GM12878 (cell line): Measurements from ENCODE around the gene CLSTN2. TPM values are rescaled to one million over a fixed set of nuclear protein-coding genes. Genes with fewer than 3 reads are reported as not detected.

Experiments
- ATAC-seq: fragments of 200-7000 bp; cut with Tn5 transposase; 3 replicates; pipeline ENCODE4 v1.9.1; 2020; ENCODE audit warnings: mild to moderate bottlenecking, moderate library complexity
- BruUV-seq: library from RNA; stranded (reverse); fragments of 400-500 nt; replicated peaks from 2 replicates; lab custom pipeline; 2021; lab: Mats Ljungman, UMichigan
- CTCF ChIA-PET: fragments of 300-600 bp; sonication (Branson Sonifier 250); formaldehyde crosslinking; extraction: SDS; loops from one replicate; lab custom pipeline; 2021; ENCODE audit warnings: inconsistent platforms; lab: Yijun Ruan, JAX
- POLR2A ChIA-PET: fragments of 350-600 bp; formaldehyde crosslinking; extraction: SDS; loops from one replicate; lab custom pipeline; 2021; ENCODE audit warnings: inconsistent platforms; lab: Charles Lee
- RAD21 ChIA-PET: fragments of 300-600 bp; sonication (Branson Sonifier 250); formaldehyde crosslinking; loops from one replicate; lab custom pipeline; 2023; ENCODE audit warnings: antibody characterized with exemption; ENCODE audit not compliant: unreplicated experiment; lab: Charles Lee
- SMC1A ChIA-PET: fragments of 300-600 bp; sonication (Branson Sonifier 250); formaldehyde crosslinking; loops from one replicate; lab custom pipeline; 2023; ENCODE audit not compliant: unreplicated experiment, uncharacterized antibody; lab: Charles Lee
- DNase-seq: peaks from one replicate; pipeline ENCODE4 v3.0.0-alpha.2; 2011; ENCODE audit warnings: low read depth, low spot score
- FAIRE-seq: peaks from 3 replicates; lab custom pipeline; 2011; peaks lifted over from hg19 to GRCh38; lab: Jason Lieb, UNC
- H2AFZ ChIP-seq: 2 replicates; pipeline ENCODE4 v1.6.0; 2011; ENCODE audit warnings: low read depth, low read length, control low read depth; ENCODE audit not compliant: control insufficient read depth
- H3K27ac ChIP-seq: 2 replicates; pipeline ENCODE4 v1.5.1; 2011; ENCODE audit warnings: control low read depth; ENCODE audit not compliant: control insufficient read depth, insufficient read depth
- H3K27me3 ChIP-seq, 2 experiments: replicated peaks in 1 of 2; 2 replicates each; pipeline versions ENCODE4 v1.6.0 to v1.6.1; 2011; ENCODE audit warnings: low read length in 1 of 2; ENCODE audit not compliant: control insufficient read depth in 2 of 2, insufficient read depth in 2 of 2
- H3K36me3 ChIP-seq, 2 experiments: 2 replicates each; pipeline ENCODE4 v1.5.1; 2011; ENCODE audit warnings: low read length in 1 of 2; ENCODE audit not compliant: control insufficient read depth in 2 of 2, insufficient read depth in 2 of 2
- H3K4me1 ChIP-seq: 2 replicates; pipeline ENCODE4 v1.6.1; 2011; ENCODE audit warnings: mild to moderate bottlenecking, low read length, moderate library complexity, mixed read lengths; ENCODE audit not compliant: control insufficient read depth, insufficient read depth
- H3K4me2 ChIP-seq: 2 replicates; pipeline ENCODE4 v1.6.0; 2011; ENCODE audit warnings: control low read depth; ENCODE audit not compliant: control insufficient read depth, insufficient read depth
- H3K4me3 ChIP-seq: fragments of 200-600 bp; sonication (generic); 2 replicates; pipeline ENCODE4 v1.5.1; 2016
- H3K79me2 ChIP-seq: 2 replicates; pipeline ENCODE4 v1.6.0; 2011; ENCODE audit warnings: low read length; ENCODE audit not compliant: control insufficient read depth, insufficient read depth
- H3K9ac ChIP-seq: 2 replicates; pipeline ENCODE4 v1.8.0; 2011; ENCODE audit warnings: low read length, control low read depth, mixed read lengths; ENCODE audit not compliant: control insufficient read depth, insufficient read depth
- H3K9me3 ChIP-seq: replicated peaks from 3 replicates; pipeline ENCODE4 v1.5.1; 2011; ENCODE audit warnings: mild to moderate bottlenecking, low read length; ENCODE audit not compliant: control insufficient read depth, insufficient read depth
- H4K20me1 ChIP-seq: 2 replicates; pipeline ENCODE4 v1.6.0; 2011; ENCODE audit not compliant: control insufficient read depth, insufficient read depth
- ASH2L ChIP-seq: fragments of 300-600, 200-600 bp; sonication (generic); IDR thresholded peaks from 2 replicates; pipeline ENCODE4 v1.6.1; 2017; ENCODE audit warnings: low read depth, mild to moderate bottlenecking, borderline replicate concordance
- ATF7 ChIP-seq: fragments of 450-650 bp; IDR thresholded peaks from 2 replicates; pipeline ENCODE4 v1.6.1; 2016; ENCODE audit warnings: low read depth, mild to moderate bottlenecking
- BHLHE40 ChIP-seq, 2 experiments: fragments of 450-650 bp in 1 of 2; IDR thresholded peaks; 2 replicates each; pipeline ENCODE4 v1.6.1; 2011 to 2017; ENCODE audit warnings: low read depth in 2 of 2, borderline replicate concordance in 1 of 2, improper control_type of control experiment in 1 of 2, low read length in 1 of 2, mild to moderate bottlenecking in 1 of 2
- JUND ChIP-seq: IDR thresholded peaks from 2 replicates; pipeline ENCODE4 v1.6.1; 2012; ENCODE audit warnings: low read depth, mild to moderate bottlenecking, low read length, improper control_type of control experiment, moderate library complexity
- MTA2 ChIP-seq: fragments of 450-650 bp; IDR thresholded peaks from 2 replicates; pipeline ENCODE4 v1.6.1; 2016; ENCODE audit warnings: low read depth, mild to moderate bottlenecking, moderate library complexity
- NR2F1 ChIP-seq: fragments of 450-650 bp; conservative IDR thresholded peaks from 2 replicates; pipeline ENCODE4 v1.6.1; 2017; ENCODE audit warnings: mild to moderate bottlenecking
- RUNX3 ChIP-seq: IDR thresholded peaks from 2 replicates; pipeline ENCODE4 v1.6.1; 2012; ENCODE audit warnings: low read length, inconsistent platforms
- SIX5 ChIP-seq: IDR thresholded peaks from 2 replicates; pipeline ENCODE4 v1.6.1; 2011; ENCODE audit warnings: mild to moderate bottlenecking, low read depth, low read length, moderate library complexity; ENCODE audit not compliant: severe bottlenecking
- SMAD1 ChIP-seq: fragments of 450-650 bp; IDR thresholded peaks from 2 replicates; pipeline ENCODE4 v1.6.1; 2018; ENCODE audit warnings: mild to moderate bottlenecking, low read depth; ENCODE audit not compliant: partially characterized antibody
- SMAD5 ChIP-seq: IDR thresholded peaks from 2 replicates; pipeline ENCODE4 v1.6.1; 2016; ENCODE audit warnings: antibody characterized with exemption, low read depth
- SPI1 ChIP-seq: IDR thresholded peaks from 2 replicates; pipeline ENCODE4 v1.6.1; 2011; ENCODE audit warnings: low read depth, mild to moderate bottlenecking, low read length, moderate library complexity, borderline replicate concordance; ENCODE audit not compliant: insufficient read depth
- WGBS: methylation state at CpG from one replicate; pipeline ENCODE4 v1.1.6; 2016; ENCODE audit warnings: low lambda C conversion rate; ENCODE audit not compliant: insufficient replicate concordance, insufficient coverage; ENCODE audit errors: missing lambda C conversion rate; 5-methylcytosine and 5-hydroxymethylcytosine counted together
- in situ Hi-C: fragments of 300-500 bp; cut with MboI; formaldehyde crosslinking; loops from 9 replicates; pipeline ENCODE4 v1.14.3; 2018; ENCODE audit warnings: mixed read lengths
- intact Hi-C: fragments of 100-400 bp; cut with micrococcal nuclease; formaldehyde crosslinking; loops from one replicate; pipeline ENCODE4 v1.14.2; 2022; ENCODE audit not compliant: unreplicated experiment
- polyA plus RNA-seq, 11 experiments: library from polyadenylated mRNA; depleted of rRNA in 4 of 11; unstranded in 6 of 11; stranded (reverse) in 5 of 11; fragments of >200 nt; fragmentation: Nextera tagmentation in 4 of 11; fragmentation: Illumina TruSeq in 1 of 11; extraction: Ambion mirVana in 4 of 11; extraction: Trizol in 1 of 11; gene quantifications; 1 replicate in 1 of 11; 2 replicates in 10 of 11; pipeline versions ENCODE4 v1.2.1 to v1.2.3, GENCODE V29; 2011 to 2016; ENCODE audit warnings: inconsistent platforms in 2 of 11, missing spikeins in 2 of 11, low read depth in 1 of 11
- total RNA-seq, 4 experiments: library from RNA; depleted of rRNA in 3 of 4; stranded (reverse); fragments of >200 nt in 3 of 4; fragmentation: Illumina TruSeq in 1 of 4; extraction: Trizol in 1 of 4; gene quantifications; 2 replicates each; pipeline versions ENCODE4 v1.2.1 to v1.2.3, GENCODE V29; 2013 to 2021
- TF ChIP-seq, protein P1 (sequence below): fragments of 450-650 bp; IDR thresholded peaks from 2 replicates; pipeline ENCODE4 v1.6.1; 2017; ENCODE audit warnings: mild to moderate bottlenecking
- TF ChIP-seq, protein P2 (sequence below): fragments of 450-650 bp; IDR thresholded peaks from 2 replicates; pipeline ENCODE4 v1.6.1; 2016; ENCODE audit warnings: mild to moderate bottlenecking
- TF ChIP-seq, protein P3 (sequence below): IDR thresholded peaks from 2 replicates; pipeline ENCODE4 v1.6.1; 2012; ENCODE audit warnings: improper control_type of control experiment, low read depth, low read length; ENCODE audit not compliant: insufficient replicate concordance

The CLSTN2 gene
- total and polyA plus RNA-seq, 10 of the 15 experiments (the other 5 are each of a cell fraction or from before 2014, with no cell fraction given): under 0.01 to 0.10 (median under 0.01) TPM; not detected in 5

DNA sequence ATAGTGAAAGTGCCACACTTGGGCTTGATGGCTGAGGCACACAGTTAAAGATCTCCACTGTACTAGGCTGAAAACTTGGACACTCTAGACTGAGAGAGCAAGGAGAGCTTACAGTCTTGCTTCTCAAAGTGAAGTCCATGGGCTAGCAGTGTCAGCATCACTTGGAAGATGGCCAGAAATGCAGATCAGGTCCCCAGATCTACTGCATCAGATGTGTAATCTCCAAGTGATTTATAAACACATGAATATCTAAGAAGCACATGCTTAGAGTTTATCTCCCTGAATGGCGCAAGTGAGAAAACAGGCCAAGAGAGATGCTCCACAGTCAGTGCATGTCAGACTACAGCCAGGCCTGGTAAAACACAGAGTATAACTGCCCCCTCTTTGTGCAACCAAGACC lies 308.6 kb downstream of the CLSTN2 start:
- no peak overlapping the region for H3K4me3 ChIP-seq
- ATAC-seq (no peak), DNase-seq (no peak), FAIRE-seq (no peak)
- no peaks in the 10 kb centered on the region for H3K36me3 ChIP-seq
- H3K27ac ChIP-seq: no peak overlapping the region
- ChIA-PET RAD21 (no interaction called here), SMC1A (no interaction called here), POLR2A (no interaction called here), CTCF (no interaction called here)
- no peaks in the 10 kb centered on the region for H3K79me2 ChIP-seq
- BruUV-seq: no TSS peak
- no peaks in the 10 kb centered on the region; the same call in 1 of the 2 replicates for H4K20me1 ChIP-seq
- in situ Hi-C loops: no loop called here
- WGBS: 100% methylated on average over 1 of the region's 1 CpG
- intact Hi-C loops: no loop called here
- H3K9me3 ChIP-seq: no peaks in the 10 kb centered on the region
- TF ChIP-seq BHLHE40 (IDR thresholded peaks at IDR 0.05; ENCODE audit: borderline replicate concordance in 1 of 2, low read depth in 2 of 2, low read length in 1 of 2) (no peak), SMAD1 (no peak), JUND (no peak), SIX5 (no peak), NR2F1 (no peak), RUNX3 (no peak), MTA2 (no peak), ATF7 (no peak), SPI1 (no peak), SMAD5 (no peak), ASH2L (no peak)
- TF ChIP-seq, protein P1, sequence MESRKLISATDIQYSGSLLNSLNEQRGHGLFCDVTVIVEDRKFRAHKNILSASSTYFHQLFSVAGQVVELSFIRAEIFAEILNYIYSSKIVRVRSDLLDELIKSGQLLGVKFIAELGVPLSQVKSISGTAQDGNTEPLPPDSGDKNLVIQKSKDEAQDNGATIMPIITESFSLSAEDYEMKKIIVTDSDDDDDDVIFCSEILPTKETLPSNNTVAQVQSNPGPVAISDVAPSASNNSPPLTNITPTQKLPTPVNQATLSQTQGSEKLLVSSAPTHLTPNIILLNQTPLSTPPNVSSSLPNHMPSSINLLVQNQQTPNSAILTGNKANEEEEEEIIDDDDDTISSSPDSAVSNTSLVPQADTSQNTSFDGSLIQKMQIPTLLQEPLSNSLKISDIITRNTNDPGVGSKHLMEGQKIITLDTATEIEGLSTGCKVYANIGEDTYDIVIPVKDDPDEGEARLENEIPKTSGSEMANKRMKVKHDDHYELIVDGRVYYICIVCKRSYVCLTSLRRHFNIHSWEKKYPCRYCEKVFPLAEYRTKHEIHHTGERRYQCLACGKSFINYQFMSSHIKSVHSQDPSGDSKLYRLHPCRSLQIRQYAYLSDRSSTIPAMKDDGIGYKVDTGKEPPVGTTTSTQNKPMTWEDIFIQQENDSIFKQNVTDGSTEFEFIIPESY: no peak
- TF ChIP-seq, protein P2, sequence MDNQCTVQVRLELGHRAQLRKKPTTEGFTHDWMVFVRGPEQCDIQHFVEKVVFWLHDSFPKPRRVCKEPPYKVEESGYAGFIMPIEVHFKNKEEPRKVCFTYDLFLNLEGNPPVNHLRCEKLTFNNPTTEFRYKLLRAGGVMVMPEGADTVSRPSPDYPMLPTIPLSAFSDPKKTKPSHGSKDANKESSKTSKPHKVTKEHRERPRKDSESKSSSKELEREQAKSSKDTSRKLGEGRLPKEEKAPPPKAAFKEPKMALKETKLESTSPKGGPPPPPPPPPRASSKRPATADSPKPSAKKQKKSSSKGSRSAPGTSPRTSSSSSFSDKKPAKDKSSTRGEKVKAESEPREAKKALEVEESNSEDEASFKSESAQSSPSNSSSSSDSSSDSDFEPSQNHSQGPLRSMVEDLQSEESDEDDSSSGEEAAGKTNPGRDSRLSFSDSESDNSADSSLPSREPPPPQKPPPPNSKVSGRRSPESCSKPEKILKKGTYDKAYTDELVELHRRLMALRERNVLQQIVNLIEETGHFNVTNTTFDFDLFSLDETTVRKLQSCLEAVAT: no peak
- TF ChIP-seq, protein P3, sequence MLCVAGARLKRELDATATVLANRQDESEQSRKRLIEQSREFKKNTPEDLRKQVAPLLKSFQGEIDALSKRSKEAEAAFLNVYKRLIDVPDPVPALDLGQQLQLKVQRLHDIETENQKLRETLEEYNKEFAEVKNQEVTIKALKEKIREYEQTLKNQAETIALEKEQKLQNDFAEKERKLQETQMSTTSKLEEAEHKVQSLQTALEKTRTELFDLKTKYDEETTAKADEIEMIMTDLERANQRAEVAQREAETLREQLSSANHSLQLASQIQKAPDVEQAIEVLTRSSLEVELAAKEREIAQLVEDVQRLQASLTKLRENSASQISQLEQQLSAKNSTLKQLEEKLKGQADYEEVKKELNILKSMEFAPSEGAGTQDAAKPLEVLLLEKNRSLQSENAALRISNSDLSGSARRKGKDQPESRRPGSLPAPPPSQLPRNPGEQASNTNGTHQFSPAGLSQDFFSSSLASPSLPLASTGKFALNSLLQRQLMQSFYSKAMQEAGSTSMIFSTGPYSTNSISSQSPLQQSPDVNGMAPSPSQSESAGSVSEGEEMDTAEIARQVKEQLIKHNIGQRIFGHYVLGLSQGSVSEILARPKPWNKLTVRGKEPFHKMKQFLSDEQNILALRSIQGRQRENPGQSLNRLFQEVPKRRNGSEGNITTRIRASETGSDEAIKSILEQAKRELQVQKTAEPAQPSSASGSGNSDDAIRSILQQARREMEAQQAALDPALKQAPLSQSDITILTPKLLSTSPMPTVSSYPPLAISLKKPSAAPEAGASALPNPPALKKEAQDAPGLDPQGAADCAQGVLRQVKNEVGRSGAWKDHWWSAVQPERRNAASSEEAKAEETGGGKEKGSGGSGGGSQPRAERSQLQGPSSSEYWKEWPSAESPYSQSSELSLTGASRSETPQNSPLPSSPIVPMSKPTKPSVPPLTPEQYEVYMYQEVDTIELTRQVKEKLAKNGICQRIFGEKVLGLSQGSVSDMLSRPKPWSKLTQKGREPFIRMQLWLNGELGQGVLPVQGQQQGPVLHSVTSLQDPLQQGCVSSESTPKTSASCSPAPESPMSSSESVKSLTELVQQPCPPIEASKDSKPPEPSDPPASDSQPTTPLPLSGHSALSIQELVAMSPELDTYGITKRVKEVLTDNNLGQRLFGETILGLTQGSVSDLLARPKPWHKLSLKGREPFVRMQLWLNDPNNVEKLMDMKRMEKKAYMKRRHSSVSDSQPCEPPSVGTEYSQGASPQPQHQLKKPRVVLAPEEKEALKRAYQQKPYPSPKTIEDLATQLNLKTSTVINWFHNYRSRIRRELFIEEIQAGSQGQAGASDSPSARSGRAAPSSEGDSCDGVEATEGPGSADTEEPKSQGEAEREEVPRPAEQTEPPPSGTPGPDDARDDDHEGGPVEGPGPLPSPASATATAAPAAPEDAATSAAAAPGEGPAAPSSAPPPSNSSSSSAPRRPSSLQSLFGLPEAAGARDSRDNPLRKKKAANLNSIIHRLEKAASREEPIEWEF: no peak
- no peaks in the 10 kb centered on the region for H3K27me3 ChIP-seq
- no peaks in the 10 kb centered on the region for H3K4me1 ChIP-seq
- no peak overlapping the region for H2AFZ ChIP-seq
- no peak overlapping the region for H3K4me2 ChIP-seq
- no peak overlapping the region for H3K9ac ChIP-seq
